ENCODE results near the gene TCF4.

Gene TCF4

GRCh38 chr18:55515214-55515613, 72.8 kb downstream of the TCF4 start:
- Histone ChIP-seq H3K36me3 (ENCODE audit: control insufficient read depth in 2 of 2, insufficient read depth in 1 of 2, low read length in 2 of 2) (no peaks in the 10 kb centered on the region), H3K9me3 (ENCODE audit: control insufficient read depth, insufficient read depth, low read depth, low read length) (no peaks in the 10 kb centered on the region; the same call in 1 of the 2 replicates), H3K4me1 (ENCODE audit: control insufficient read depth, insufficient read depth, low read length) (peaks cover 14% of the 10 kb centered on the region), H3K4me3 (ENCODE audit: low read depth, low read length) (no peak overlapping the region), H3K27ac (ENCODE audit: extremely low read depth, low read depth, low read length) (no peak overlapping the region)
- CTCF ChIA-PET: no interaction called here
- TF ChIP-seq ZNF26 (tag by site-specific recombination; IDR thresholded peaks at IDR 0.05): no peak
- no peak for TF ChIP-seq ZNF223 (tag by site-specific recombination; IDR thresholded peaks at IDR 0.05)
- no peak for TF ChIP-seq ZNF518A (tag by site-specific recombination; conservative IDR thresholded peaks at IDR 0.05; ENCODE audit: low read depth)
- TF ChIP-seq ZFP3 (tag by site-specific recombination; IDR thresholded peaks at IDR 0.05; ENCODE audit: low read depth): no peak
- no peak for TF ChIP-seq ZNF48 (tag by site-specific recombination; IDR thresholded peaks at IDR 0.05)
- POLR2A ChIA-PET: no interaction called here

- ChIA-PET POLR2A (no interaction called here), CTCF (interaction anchor here (2.0 kb wide), 1 partner anchor 9 kb away, joined by 7 read pairs; no protein-coding TSS in a partner anchor)
- Histone ChIP-seq H3K4me3 (ENCODE audit: low read depth, low read length) (no peak overlapping the region), H3K4me1 (ENCODE audit: control insufficient read depth, insufficient read depth, low read length) (peaks cover 22% of the 10 kb centered on the region), H3K27ac (ENCODE audit: extremely low read depth, low read depth, low read length) (no peak overlapping the region), H3K36me3 (ENCODE audit: control insufficient read depth in 2 of 2, insufficient read depth in 1 of 2, low read length in 2 of 2) (no peaks in the 10 kb centered on the region), H3K9me3 (ENCODE audit: control insufficient read depth, insufficient read depth, low read depth, low read length) (no peaks in the 10 kb centered on the region; the same call in 1 of the 2 replicates)
- TF ChIP-seq PRDM2 (tag by site-specific recombination; IDR thresholded peaks at IDR 0.05; ENCODE audit: borderline replicate concordance) (no peak), ZNF776 (tag by site-specific recombination; IDR thresholded peaks at IDR 0.05; ENCODE audit: borderline replicate concordance) (no peak), ZNF555 (tag by site-specific recombination; conservative IDR thresholded peaks at IDR 0.05) (no peak), ZNF629 (tag by site-specific recombination; IDR thresholded peaks at IDR 0.05) (no peak), ZBTB8A (tag by site-specific recombination; IDR thresholded peaks at IDR 0.05) (no peak), ZNF184 (tag by site-specific recombination; IDR thresholded peaks at IDR 0.05) (no peak), ZNF426 (tag by site-specific recombination; IDR thresholded peaks at IDR 0.05) (no peak), EGR2 (tag by site-specific recombination; IDR thresholded peaks at IDR 0.05; ENCODE audit: low read depth) (no peak), WT1 (tag by site-specific recombination; IDR thresholded peaks at IDR 0.05) (no peak), SP2 (tag by site-specific recombination; IDR thresholded peaks at IDR 0.05) (no peak), ZIC2 (tag by site-specific recombination; IDR thresholded peaks at IDR 0.05) (no peak), ZNF707 (tag by site-specific recombination; IDR thresholded peaks at IDR 0.05) (no peak), ZSCAN4 (tag by site-specific recombination; IDR thresholded peaks at IDR 0.05) (no peak), ZBTB48 (tag by site-specific recombination; IDR thresholded peaks at IDR 0.05) (no peak), ZFHX2 (tag by site-specific recombination; conservative IDR thresholded peaks at IDR 0.05) (no peak), ZFP37 (tag by site-specific recombination; IDR thresholded peaks at IDR 0.05) (no peak), ZNF677 (tag by site-specific recombination; IDR thresholded peaks at IDR 0.05) (no peak)
Measured at GRCh38 chr18:55513161-55513560, 74.8 kb downstream of the TCF4 start.
